Keratinocyte (primary cell): ENCODE data around the gene GPC3. TPM values are rescaled to one million over a fixed set of nuclear protein-coding genes. Genes with fewer than 3 reads are reported as not detected.

Experiments
- DNase-seq: peaks from one replicate; pipeline ENCODE4 v3.0.0-alpha.2; 2011; ENCODE audit warnings: low read depth, missing footprints, low spot score
- FAIRE-seq: peaks from 2 replicates; lab custom pipeline; 2011; peaks lifted over from hg19 to GRCh38; lab: Jason Lieb, UNC
- H2AFZ ChIP-seq: 2 replicates; pipeline ENCODE4 v1.6.0; 2012; ENCODE audit warnings: low read length, control low read depth, inconsistent platforms; ENCODE audit not compliant: control insufficient read depth
- H3K27ac ChIP-seq: 2 replicates; pipeline ENCODE4 v1.5.1; 2011; ENCODE audit warnings: low read length; ENCODE audit not compliant: control insufficient read depth, insufficient read depth
- H3K27me3 ChIP-seq: 3 replicates; pipeline ENCODE4 v1.6.0; 2011; ENCODE audit warnings: low read length; ENCODE audit not compliant: control insufficient read depth, insufficient read depth; ENCODE audit errors: extremely low read depth
- H3K36me3 ChIP-seq, 2 experiments: 2 replicates in 1 of 2; 3 replicates in 1 of 2; pipeline ENCODE4 v1.5.1; 2011; ENCODE audit warnings: low read length in 2 of 2, mild to moderate bottlenecking in 1 of 2; ENCODE audit not compliant: control insufficient read depth in 2 of 2, insufficient read depth in 2 of 2; ENCODE audit errors: extremely low read depth in 1 of 2
- H3K4me1 ChIP-seq: 3 replicates; pipeline ENCODE4 v1.5.1; 2011; ENCODE audit warnings: low read length; ENCODE audit not compliant: control insufficient read depth, insufficient read depth; ENCODE audit errors: extremely low read depth
- H3K4me2 ChIP-seq: 3 replicates; pipeline ENCODE4 v1.6.0; 2011; ENCODE audit warnings: low read depth, low read length; ENCODE audit not compliant: control insufficient read depth, insufficient read depth; ENCODE audit errors: extremely low read depth
- H3K4me3 ChIP-seq, 3 experiments: fragments of 200-600 bp in 1 of 3; sonication (generic) in 1 of 3; 2 replicates in 2 of 3; 3 replicates in 1 of 3; pipeline ENCODE4 v1.5.1; 2011 to 2016; ENCODE audit warnings: low read length in 3 of 3, mild to moderate bottlenecking in 3 of 3, control low read depth in 2 of 3, inconsistent platforms in 1 of 3, low read depth in 1 of 3, mixed read lengths in 1 of 3, mixed run types in 1 of 3, moderate library complexity in 1 of 3; ENCODE audit not compliant: control insufficient read depth in 2 of 3, insufficient read depth in 2 of 3; ENCODE audit errors: extremely low read depth in 1 of 3
- H3K79me2 ChIP-seq: 2 replicates; pipeline ENCODE4 v1.6.0; 2012; ENCODE audit warnings: low read length; ENCODE audit not compliant: control insufficient read depth, insufficient read depth
- H3K9ac ChIP-seq: 3 replicates; pipeline ENCODE4 v1.6.0; 2011; ENCODE audit warnings: low read length; ENCODE audit not compliant: control insufficient read depth, insufficient read depth; ENCODE audit errors: extremely low read depth
- H3K9me1 ChIP-seq: 3 replicates; pipeline ENCODE4 v1.6.0; 2011; ENCODE audit warnings: low read length; ENCODE audit not compliant: control insufficient read depth, insufficient read depth; ENCODE audit errors: extremely low read depth
- H3K9me3 ChIP-seq: 2 replicates; pipeline ENCODE4 v1.5.1; 2012; ENCODE audit warnings: low read depth, low read length; ENCODE audit not compliant: control insufficient read depth
- H4K20me1 ChIP-seq: 3 replicates; pipeline ENCODE4 v1.6.0; 2011; ENCODE audit warnings: low read length; ENCODE audit not compliant: control insufficient read depth, insufficient read depth; ENCODE audit errors: extremely low read depth
- CTCF ChIP-seq, 3 experiments: IDR thresholded peaks in 1 of 3; conservative IDR thresholded peaks in 1 of 3; optimal IDR thresholded peaks in 1 of 3; 2 replicates in 2 of 3; 3 replicates in 1 of 3; pipeline versions ENCODE3 to v1.5.1; 2011; ENCODE audit warnings: low read length in 3 of 3, mild to moderate bottlenecking in 3 of 3, moderate library complexity in 2 of 3, control low read depth in 1 of 3, inconsistent platforms in 1 of 3; ENCODE audit not compliant: insufficient read depth in 2 of 3; ENCODE audit errors: extremely low read depth in 1 of 3
- EZH2 ChIP-seq: IDR thresholded peaks from one replicate; pipeline ENCODE4 v1.6.1; 2012; ENCODE audit warnings: inconsistent platforms, mild to moderate bottlenecking, low read length, moderate library complexity
- dilution Hi-C: fragments of 300-500 bp; cut with MboI; formaldehyde crosslinking; loops from one replicate; pipeline ENCODE4 v1.7.0; 2020; ENCODE audit warnings: low sequenced_read_pairs; ENCODE audit not compliant: extremely low pct_ligation_motif_present
- polyA plus RNA-seq, 5 experiments: library from polyadenylated mRNA; depleted of rRNA in 3 of 5; stranded (reverse) in 3 of 5; stranded (forward) in 1 of 5; unstranded in 1 of 5; fragments of >200 nt; gene quantifications; 1 replicate in 1 of 5; 2 replicates in 3 of 5; 3 replicates in 1 of 5; pipeline versions ENCODE4 v1.2.1 to v1.2.3, GENCODE V29; 2011 to 2012; ENCODE audit warnings: missing spikeins in 2 of 5, low read depth in 1 of 5, low replicate concordance in 1 of 5

Gene GPC3
- polyA plus RNA-seq, 1 donor (not counting 4 experiments of a cell fraction or from before 2014, with no cell fraction given) = 0.03 TPM

DNA sequence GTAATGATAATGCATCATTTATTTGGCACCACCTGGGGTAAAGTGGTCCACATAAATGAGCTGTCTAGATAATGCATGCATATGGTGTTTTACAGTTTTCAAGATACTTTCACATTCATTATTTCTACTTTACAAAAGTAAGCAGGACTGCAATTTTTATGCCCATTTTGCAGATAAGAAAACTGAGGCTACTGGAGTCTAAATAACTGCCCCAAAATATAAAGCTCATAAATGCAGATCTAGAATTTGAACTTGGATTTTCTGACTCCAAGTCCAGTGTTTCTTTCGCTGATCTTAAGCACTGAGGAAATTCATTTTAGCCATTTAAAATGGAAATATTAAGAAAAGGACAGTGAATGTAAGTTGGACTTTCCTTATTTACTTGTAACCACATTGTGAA lies 36.5 kb downstream of the GPC3 start:
- Histone ChIP-seq H3K4me1 (no peaks in the 10 kb centered on the region), H3K4me2 (no peak overlapping the region), H3K79me2 (no peaks in the 10 kb centered on the region), H3K9me3 (no peaks in the 10 kb centered on the region), H3K27ac (no peak overlapping the region), H2AFZ (no peak overlapping the region), H3K9me1 (no peaks in the 10 kb centered on the region), H3K27me3 (no peaks in the 10 kb centered on the region), H3K4me3 (no peak overlapping the region), H4K20me1 (no peaks in the 10 kb centered on the region), H3K9ac (no peak overlapping the region), H3K36me3 (no peaks in the 10 kb centered on the region)
- dilution Hi-C loops = no loop called here
- DNase-seq (no peak), FAIRE-seq (no peak)
- TF ChIP-seq CTCF (optimal IDR thresholded peaks at IDR 0.05 in 1 of 3, IDR thresholded peaks at IDR 0.05 in 1 of 3, conservative IDR thresholded peaks at IDR 0.05 in 1 of 3; ENCODE audit: extremely low read depth in 1 of 3, insufficient read depth in 2 of 3, low read length in 3 of 3) (no peak), EZH2 (no peak)

- Histone ChIP-seq H3K4me2 (no peak overlapping the region), H3K79me2 (no peaks in the 10 kb centered on the region), H3K27me3 (no peaks in the 10 kb centered on the region), H2AFZ (no peak overlapping the region), H3K36me3 (no peaks in the 10 kb centered on the region), H4K20me1 (no peaks in the 10 kb centered on the region), H3K9me1 (no peaks in the 10 kb centered on the region), H3K4me1 (no peaks in the 10 kb centered on the region), H3K9ac (no peak overlapping the region), H3K9me3 (no peaks in the 10 kb centered on the region), H3K27ac (no peak overlapping the region), H3K4me3 (no peak overlapping the region)
- DNase-seq (no peak), FAIRE-seq (no peak)
- no peak for TF ChIP-seq CTCF (optimal IDR thresholded peaks at IDR 0.05 in 1 of 3, IDR thresholded peaks at IDR 0.05 in 1 of 3, conservative IDR thresholded peaks at IDR 0.05 in 1 of 3; ENCODE audit: extremely low read depth in 1 of 3, insufficient read depth in 2 of 3, low read length in 3 of 3)
- TF ChIP-seq EZH2 = no peak
- dilution Hi-C loops = no loop called here
These were observed 37.4 kb downstream of the GPC3 start for GRCh38 chrX:133947996-133948395.
